ENCODE measurements around the gene OR7A5. TPM values are rescaled to one million over a fixed set of nuclear protein-coding genes. Genes with fewer than 3 reads are reported as not detected.

The OR7A5 gene
- polyA plus RNA-seq, 1 donor from 2014 or later = not detected

DNA sequence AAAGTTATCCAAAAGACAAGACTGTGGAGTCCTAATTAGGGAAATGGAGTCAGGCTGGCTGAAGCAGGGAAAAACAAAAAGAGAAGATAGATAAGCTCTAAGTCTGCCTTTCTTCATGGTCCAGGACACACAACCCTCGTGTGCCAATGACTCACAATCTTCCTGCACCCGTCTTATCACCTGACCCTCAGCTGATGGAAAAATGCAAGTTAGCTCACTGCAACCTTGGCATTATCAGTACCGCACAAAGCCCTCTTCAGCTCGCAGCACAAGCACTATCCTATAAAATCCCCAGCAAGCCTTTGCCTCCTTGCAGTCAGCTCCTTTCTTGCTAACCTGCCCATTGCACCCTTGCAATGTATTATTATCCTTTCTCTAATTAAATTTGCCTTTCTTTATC is 4.3 kb downstream of the OR7A5 start:
- no peaks in the 10 kb centered on the region for H4K20me1 ChIP-seq (ENCODE audit: insufficient read depth)
- no peaks in the 10 kb centered on the region for H3K9me2 ChIP-seq (ENCODE audit: insufficient read depth, low read length)
- H3K79me2 ChIP-seq (replicated peaks; ENCODE audit: insufficient read depth, low read length) = no peaks in the 10 kb centered on the region
- H3F3A ChIP-seq (ENCODE audit: insufficient read depth, low read length, poor library complexity, severe bottlenecking) = no peaks in the 10 kb centered on the region
- no peaks in the 10 kb centered on the region for H3K27me3 ChIP-seq (ENCODE audit: insufficient read depth, low read depth, low read length)
- no peak overlapping the region for H3K9ac ChIP-seq (ENCODE audit: low read length)
- TF ChIP-seq MXI1 (conservative IDR thresholded peaks at IDR 0.05; ENCODE audit: poor library complexity, severe bottlenecking) (no peak), SMC3 (conservative IDR thresholded peaks at IDR 0.05; ENCODE audit: poor library complexity) (no peak), TAF1 (IDR thresholded peaks at IDR 0.05; ENCODE audit: low read depth) (no peak), EZH2 (IDR thresholded peaks at IDR 0.05; ENCODE audit: borderline replicate concordance, insufficient read depth, low read length, poor library complexity, severe bottlenecking) (no peak)
- H2AFZ ChIP-seq (ENCODE audit: low read depth, low read length) = no peak overlapping the region
- no peak overlapping the region for H3K4me2 ChIP-seq (ENCODE audit: low read length)
- no peak overlapping the region for H3K27ac ChIP-seq (ENCODE audit: low read length)
- no peaks in the 10 kb centered on the region for H3K36me3 ChIP-seq (ENCODE audit: insufficient read depth, low read length)
- no peak overlapping the region for H3K4me3 ChIP-seq (ENCODE audit: low read length)
- no peaks in the 10 kb centered on the region for H3K9me3 ChIP-seq (ENCODE audit: low read length)

GRCh38 chr19:14826006-14826405 is 9.0 kb downstream of the OR7A5 start:
- Histone ChIP-seq H3K9me3 (ENCODE audit: low read length) (no peaks in the 10 kb centered on the region), H3K4me3 (ENCODE audit: low read length) (no peak overlapping the region)
- TF ChIP-seq EP300 (conservative IDR thresholded peaks at IDR 0.05; ENCODE audit: poor library complexity, severe bottlenecking) (no peak), POLR2AphosphoS5 (IDR thresholded peaks at IDR 0.05) (no peak), SMC3 (conservative IDR thresholded peaks at IDR 0.05; ENCODE audit: poor library complexity) (no peak), EZH2 (IDR thresholded peaks at IDR 0.05; ENCODE audit: borderline replicate concordance, insufficient read depth, low read length, poor library complexity, severe bottlenecking) (no peak), REST (IDR thresholded peaks at IDR 0.05; ENCODE audit: borderline replicate concordance) (no peak), MXI1 (conservative IDR thresholded peaks at IDR 0.05; ENCODE audit: poor library complexity, severe bottlenecking) (no peak), TAF1 (IDR thresholded peaks at IDR 0.05; ENCODE audit: low read depth) (no peak), CTCF (IDR thresholded peaks at IDR 0.05; ENCODE audit: poor library complexity, severe bottlenecking) (no peak), RAD21 (conservative IDR thresholded peaks at IDR 0.05) (no peak)

More at GRCh38 chr19:14826006-14826405, 9.0 kb downstream of the OR7A5 start:
- H2AFZ ChIP-seq (ENCODE audit: low read depth, low read length) = no peak overlapping the region
- no peaks in the 10 kb centered on the region for H3K79me2 ChIP-seq (replicated peaks; ENCODE audit: insufficient read depth, low read length)
- H3K27me3 ChIP-seq (ENCODE audit: insufficient read depth, low read depth, low read length) = no peaks in the 10 kb centered on the region
- no peaks in the 10 kb centered on the region for H3K9me2 ChIP-seq (ENCODE audit: insufficient read depth, low read length)
- H4K20me1 ChIP-seq (ENCODE audit: insufficient read depth) = no peaks in the 10 kb centered on the region
- H3K36me3 ChIP-seq (ENCODE audit: insufficient read depth, low read length) = no peaks in the 10 kb centered on the region
- H3K4me2 ChIP-seq (ENCODE audit: low read length) = no peak overlapping the region
- H3K9ac ChIP-seq (ENCODE audit: low read length) = no peak overlapping the region
- H3F3A ChIP-seq (ENCODE audit: insufficient read depth, low read length, poor library complexity, severe bottlenecking) = no peaks in the 10 kb centered on the region
- no peak overlapping the region for H3K27ac ChIP-seq (ENCODE audit: low read length)
